ENCODE results near the gene PUS10. TPM values are rescaled to one million over a fixed set of nuclear protein-coding genes. Genes with fewer than 3 reads are reported as not detected.

PUS10 gene
- total and polyA plus RNA-seq, 2 of the 8 experiments (the other 6 are each of a cell fraction or from before 2014, with no cell fraction given), result 1.3 to 3.1 TPM

DNA sequence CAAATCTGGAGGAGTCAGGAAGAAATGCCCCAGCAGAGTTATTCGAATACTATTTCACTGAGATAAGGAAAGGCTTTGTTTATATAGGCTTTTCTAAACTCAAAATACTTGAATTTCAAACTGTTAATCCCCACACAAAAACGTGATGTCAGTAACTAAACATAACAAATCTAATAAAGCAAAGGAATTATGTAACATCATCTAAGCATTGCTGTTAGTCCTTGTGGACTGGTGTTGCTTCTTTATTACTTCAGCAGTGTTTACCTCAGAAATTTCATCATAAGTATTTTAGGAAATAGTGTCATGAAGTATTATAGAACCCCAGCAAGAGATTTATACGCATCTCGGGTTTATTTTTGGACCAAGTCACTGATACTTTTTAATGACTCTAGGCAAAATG lies 27.9 kb upstream of the PUS10 start (continued):
- TF ChIP-seq EZH2 (IDR thresholded peaks at IDR 0.05; ENCODE audit: low read depth, low read length, severe bottlenecking) (no peak), TAF1 (IDR thresholded peaks at IDR 0.05; ENCODE audit: low read depth, low read length) (no peak), SP4 (IDR thresholded peaks at IDR 0.05; ENCODE audit: low read length) (no peak), SP2 (IDR thresholded peaks at IDR 0.05; ENCODE audit: low read length) (no peak), JUND (IDR thresholded peaks at IDR 0.05; ENCODE audit: low read length) (no peak), KDM5A (IDR thresholded peaks at IDR 0.05; ENCODE audit: low read length) (no peak), SAP30 (IDR thresholded peaks at IDR 0.05; ENCODE audit: insufficient read depth, insufficient replicate concordance, low read length) (no peak)
